ENCODE results near the gene TMEM40.

DNA sequence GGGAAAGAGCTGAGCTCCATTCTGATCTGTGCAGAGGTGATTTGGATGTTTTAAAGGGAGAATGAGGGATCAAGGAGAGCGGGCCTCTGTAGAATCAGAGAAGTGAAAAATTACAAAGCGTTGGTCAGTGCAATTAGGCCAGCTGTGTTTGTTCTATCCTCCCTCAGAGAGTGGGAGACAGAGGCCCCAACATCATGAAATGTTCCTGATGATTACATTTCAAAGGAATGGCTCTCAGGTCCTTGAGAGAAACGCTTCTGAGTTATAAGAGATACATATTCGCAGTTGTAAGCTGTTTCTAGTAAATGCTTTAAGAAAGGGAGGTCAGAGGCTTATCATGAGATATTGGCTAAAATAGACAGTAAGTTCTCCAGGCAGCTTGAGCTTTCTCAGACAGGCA, 21.7 kb upstream of the TMEM40 start:
- TF ChIP-seq ZNF24 (tag by site-specific recombination; IDR thresholded peaks at IDR 0.05): no peak
- TF ChIP-seq ZBTB26 (tag by site-specific recombination; optimal IDR thresholded peaks at IDR 0.05): no peak
- no peak for TF ChIP-seq CTCF (tag by site-specific recombination; IDR thresholded peaks at IDR 0.05)
- TF ChIP-seq ZSCAN16 (tag by site-specific recombination; IDR thresholded peaks at IDR 0.05): no peak
- TF ChIP-seq ZBTB8A (tag by site-specific recombination; IDR thresholded peaks at IDR 0.05): no peak
- TF ChIP-seq TCF7L2 (IDR thresholded peaks at IDR 0.05; ENCODE audit: borderline replicate concordance, low read depth, low read length): no peak
- TF ChIP-seq ZSCAN30 (tag by site-specific recombination; IDR thresholded peaks at IDR 0.05): no peak
- TF ChIP-seq, protein P1, sequence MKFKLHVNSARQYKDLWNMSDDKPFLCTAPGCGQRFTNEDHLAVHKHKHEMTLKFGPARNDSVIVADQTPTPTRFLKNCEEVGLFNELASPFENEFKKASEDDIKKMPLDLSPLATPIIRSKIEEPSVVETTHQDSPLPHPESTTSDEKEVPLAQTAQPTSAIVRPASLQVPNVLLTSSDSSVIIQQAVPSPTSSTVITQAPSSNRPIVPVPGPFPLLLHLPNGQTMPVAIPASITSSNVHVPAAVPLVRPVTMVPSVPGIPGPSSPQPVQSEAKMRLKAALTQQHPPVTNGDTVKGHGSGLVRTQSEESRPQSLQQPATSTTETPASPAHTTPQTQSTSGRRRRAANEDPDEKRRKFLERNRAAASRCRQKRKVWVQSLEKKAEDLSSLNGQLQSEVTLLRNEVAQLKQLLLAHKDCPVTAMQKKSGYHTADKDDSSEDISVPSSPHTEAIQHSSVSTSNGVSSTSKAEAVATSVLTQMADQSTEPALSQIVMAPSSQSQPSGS (tag by site-specific recombination; IDR thresholded peaks at IDR 0.05; ENCODE audit: low read depth): no peak
- TF ChIP-seq ZNF184 (tag by site-specific recombination; IDR thresholded peaks at IDR 0.05): no peak

All from HEK293 (cell line).